DOHH2 (cell line): Measurements from ENCODE around the gene LGALS14.

Experiments
- H3F3A ChIP-seq: fragments of 200-600 bp; sonication (generic), shearing (Covaris generic); 2 replicates; pipeline ENCODE4 v1.6.0; 2016; ENCODE audit warnings: antibody characterized with exemption, mild to moderate bottlenecking; ENCODE audit not compliant: control insufficient read depth, insufficient read depth
- H3K27ac ChIP-seq: fragments of 200-600 bp; sonication (generic); 2 replicates; pipeline ENCODE4 v1.5.1; 2014; ENCODE audit warnings: low read depth, mild to moderate bottlenecking, low read length, moderate library complexity
- H3K27me3 ChIP-seq: fragments of 200-600 bp; sonication (generic); 2 replicates; pipeline ENCODE4 v1.6.1; 2014; ENCODE audit warnings: mild to moderate bottlenecking, low read length, mixed read lengths; ENCODE audit not compliant: control insufficient read depth
- H3K36me3 ChIP-seq: fragments of 200-600 bp; sonication (generic); 2 replicates; pipeline ENCODE4 v1.6.1; 2014; ENCODE audit warnings: mild to moderate bottlenecking, low read length, moderate library complexity, mixed read lengths; ENCODE audit not compliant: control insufficient read depth
- H3K4me1 ChIP-seq: fragments of 200-600 bp; sonication (generic); 2 replicates; pipeline ENCODE4 v1.6.1; 2014; ENCODE audit warnings: mild to moderate bottlenecking, low read length, mixed read lengths; ENCODE audit not compliant: control insufficient read depth
- H3K4me2 ChIP-seq: fragments of 200-600 bp; sonication (generic); 2 replicates; pipeline ENCODE4 v1.6.0; 2014; ENCODE audit warnings: mild to moderate bottlenecking, low read length, moderate library complexity
- H3K4me3 ChIP-seq: fragments of 200-600 bp; sonication (generic); 2 replicates; pipeline ENCODE4 v1.5.1; 2014; ENCODE audit warnings: mild to moderate bottlenecking, low read length, mixed read lengths
- H3K79me2 ChIP-seq: fragments of 200-600 bp; sonication (generic); 2 replicates; pipeline ENCODE4 v1.6.1; 2014; ENCODE audit warnings: mild to moderate bottlenecking, low read length, mixed read lengths; ENCODE audit not compliant: control insufficient read depth
- H3K9me2 ChIP-seq: fragments of 200-600 bp; sonication (generic); replicated peaks from 2 replicates; pipeline ENCODE4 v1.6.1; 2014; ENCODE audit warnings: mild to moderate bottlenecking, low read length, mixed read lengths; ENCODE audit not compliant: control insufficient read depth
- H3K9me3 ChIP-seq: fragments of 200-600 bp; sonication (generic); 2 replicates; pipeline ENCODE4 v1.6.1; 2014; ENCODE audit warnings: antibody characterized with exemption, low read length, mixed read lengths; ENCODE audit not compliant: control insufficient read depth, insufficient read depth
- H4K20me1 ChIP-seq: fragments of 200-600 bp; sonication (generic); 2 replicates; pipeline ENCODE4 v1.6.0; 2014; ENCODE audit warnings: low read depth, mild to moderate bottlenecking, antibody characterized with exemption, low read length, moderate library complexity; ENCODE audit not compliant: control insufficient read depth, insufficient read depth
- EZH2phosphoT487 ChIP-seq: fragments of 200-600 bp; sonication (generic); IDR thresholded peaks from 2 replicates; pipeline ENCODE4 v1.6.1; 2017; ENCODE audit warnings: borderline replicate concordance, mild to moderate bottlenecking, antibody characterized with exemption, low read length, moderate library complexity, mixed read lengths
- TF ChIP-seq, protein P1 (sequence below): fragments of 200-600 bp; sonication (generic); IDR thresholded peaks from one replicate; pipeline ENCODE4 v1.5.1; 2014; ENCODE audit warnings: antibody characterized with exemption, mild to moderate bottlenecking, low read depth, low read length; ENCODE audit not compliant: poor library complexity, severe bottlenecking

Gene LGALS14

DNA sequence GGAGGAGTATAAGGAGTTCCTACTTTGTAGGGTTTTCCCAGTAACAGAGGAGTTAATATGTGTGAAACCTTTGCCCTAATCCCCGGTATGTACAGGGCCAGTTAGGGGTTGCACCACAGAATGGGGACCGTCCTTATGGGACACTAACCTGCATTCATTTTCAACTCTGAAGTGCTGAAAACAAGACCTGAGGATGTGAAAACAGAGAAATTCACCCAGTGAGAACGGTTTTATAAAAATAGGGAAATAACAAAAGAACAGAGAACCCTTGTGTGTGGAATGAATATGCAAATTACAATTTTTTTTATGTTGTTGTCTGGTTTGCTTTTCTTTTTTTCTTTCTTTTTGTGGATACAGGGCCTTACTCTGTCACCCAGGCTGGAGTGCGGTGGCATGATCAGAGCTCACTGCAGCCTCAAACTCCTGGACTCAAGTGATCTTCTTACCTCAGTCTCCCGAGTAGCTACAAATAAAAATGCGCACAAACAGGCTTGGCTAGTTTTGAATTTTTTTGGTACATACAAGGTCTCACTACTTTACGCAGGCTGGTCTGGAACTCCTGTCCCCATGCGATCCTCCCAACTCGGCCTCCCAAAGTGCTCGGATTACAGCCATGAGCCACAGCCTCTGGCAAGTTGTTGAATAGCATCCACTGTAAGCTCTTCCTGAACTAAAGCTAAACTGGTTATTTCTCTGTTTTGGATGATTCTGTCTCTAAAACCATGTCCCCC lies 23.0 kb downstream of the LGALS14 start:
- H3K4me3 ChIP-seq, result no peak overlapping the region
- H3K4me2 ChIP-seq, result no peak overlapping the region
- no peaks in the 10 kb centered on the region for H3K9me3 ChIP-seq
- H3K36me3 ChIP-seq, result no peaks in the 10 kb centered on the region
- H3K27ac ChIP-seq, result no peak overlapping the region
- no peaks in the 10 kb centered on the region for H4K20me1 ChIP-seq
- TF ChIP-seq EZH2phosphoT487, result no peak
- TF ChIP-seq, protein P1, sequence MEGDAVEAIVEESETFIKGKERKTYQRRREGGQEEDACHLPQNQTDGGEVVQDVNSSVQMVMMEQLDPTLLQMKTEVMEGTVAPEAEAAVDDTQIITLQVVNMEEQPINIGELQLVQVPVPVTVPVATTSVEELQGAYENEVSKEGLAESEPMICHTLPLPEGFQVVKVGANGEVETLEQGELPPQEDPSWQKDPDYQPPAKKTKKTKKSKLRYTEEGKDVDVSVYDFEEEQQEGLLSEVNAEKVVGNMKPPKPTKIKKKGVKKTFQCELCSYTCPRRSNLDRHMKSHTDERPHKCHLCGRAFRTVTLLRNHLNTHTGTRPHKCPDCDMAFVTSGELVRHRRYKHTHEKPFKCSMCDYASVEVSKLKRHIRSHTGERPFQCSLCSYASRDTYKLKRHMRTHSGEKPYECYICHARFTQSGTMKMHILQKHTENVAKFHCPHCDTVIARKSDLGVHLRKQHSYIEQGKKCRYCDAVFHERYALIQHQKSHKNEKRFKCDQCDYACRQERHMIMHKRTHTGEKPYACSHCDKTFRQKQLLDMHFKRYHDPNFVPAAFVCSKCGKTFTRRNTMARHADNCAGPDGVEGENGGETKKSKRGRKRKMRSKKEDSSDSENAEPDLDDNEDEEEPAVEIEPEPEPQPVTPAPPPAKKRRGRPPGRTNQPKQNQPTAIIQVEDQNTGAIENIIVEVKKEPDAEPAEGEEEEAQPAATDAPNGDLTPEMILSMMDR, result no peak
- peaks cover 2% of the 10 kb centered on the region; the same call in 1 of the 2 replicates for H3K27me3 ChIP-seq
- H3F3A ChIP-seq, result no peaks in the 10 kb centered on the region
- no peaks in the 10 kb centered on the region for H3K79me2 ChIP-seq
- no peaks in the 10 kb centered on the region for H3K9me2 ChIP-seq
- H3K4me1 ChIP-seq, result no peaks in the 10 kb centered on the region

DNA sequence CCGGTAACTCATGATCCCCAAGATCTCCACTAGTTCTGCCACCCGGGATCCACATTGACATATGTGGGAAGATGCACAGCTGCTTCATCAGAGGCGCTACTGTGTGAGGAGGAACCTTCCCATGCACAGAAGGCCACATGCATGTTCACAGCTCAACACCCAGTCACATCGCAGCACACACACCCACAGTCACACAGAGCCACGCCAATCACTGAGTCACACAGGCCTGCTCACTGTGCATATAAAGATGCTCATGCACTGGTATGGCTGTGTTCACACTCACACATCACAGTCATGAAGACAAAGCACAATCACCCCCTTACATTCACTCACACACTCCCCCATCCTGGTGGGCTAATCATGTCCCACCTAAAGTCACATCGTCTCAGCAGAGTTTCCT lies 23.8 kb downstream of the LGALS14 start:
- Histone ChIP-seq H3K79me2 (no peaks in the 10 kb centered on the region), H3K4me1 (no peaks in the 10 kb centered on the region), H3K4me2 (no peak overlapping the region), H3K4me3 (no peak overlapping the region), H3F3A (no peaks in the 10 kb centered on the region), H3K27me3 (peaks cover 2% of the 10 kb centered on the region; the same call in 1 of the 2 replicates), H3K27ac (no peak overlapping the region), H3K36me3 (no peaks in the 10 kb centered on the region), H4K20me1 (no peaks in the 10 kb centered on the region), H3K9me2 (no peaks in the 10 kb centered on the region), H3K9me3 (no peaks in the 10 kb centered on the region)
- no peak for TF ChIP-seq EZH2phosphoT487
- TF ChIP-seq, protein P1, result no peak

DNA sequence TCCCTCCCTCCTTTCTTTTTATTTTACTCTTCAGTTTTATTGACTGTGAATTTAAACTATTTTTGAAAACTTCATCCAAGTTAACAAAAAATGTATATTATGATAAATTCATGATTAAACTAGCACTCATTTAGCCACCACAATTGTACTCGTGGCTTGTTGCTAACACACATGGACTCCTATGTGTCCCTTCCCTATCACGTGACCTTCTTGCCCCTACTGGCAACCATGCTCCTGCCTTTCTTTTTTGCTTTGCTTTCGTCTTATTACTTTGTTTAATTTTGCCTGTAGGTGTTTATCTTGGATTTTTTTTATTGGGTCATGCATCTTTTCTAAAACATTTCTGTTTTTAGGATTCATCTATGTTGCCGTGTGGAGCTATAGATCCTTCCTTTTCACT lies 25.3 kb downstream of the LGALS14 start:
- Histone ChIP-seq H3K79me2 (no peaks in the 10 kb centered on the region), H3K36me3 (no peaks in the 10 kb centered on the region), H4K20me1 (no peaks in the 10 kb centered on the region), H3K9me3 (no peaks in the 10 kb centered on the region), H3F3A (no peaks in the 10 kb centered on the region), H3K27me3 (peaks cover 3% of the 10 kb centered on the region; the same call in 1 of the 2 replicates), H3K27ac (no peak overlapping the region), H3K9me2 (no peaks in the 10 kb centered on the region), H3K4me3 (no peak overlapping the region), H3K4me2 (no peak overlapping the region), H3K4me1 (no peaks in the 10 kb centered on the region)
- TF ChIP-seq, protein P1, result no peak
- no peak for TF ChIP-seq EZH2phosphoT487
